HG03025 (cell line): ENCODE data around the gene ITGAL.
A peak's percentile ranks its signal among the peaks of the same experiment; 100 is the strongest.

Experiments used
- ATAC-seq: cut with Tn5 transposase; IDR thresholded peaks from one replicate; pipeline ENCODE4 v1.9.1; 2021; ENCODE audit warnings: mild to moderate bottlenecking, moderate library complexity; ENCODE audit not compliant: unreplicated experiment, low FRiP score

The ITGAL gene

GRCh38 chr16:30565526-30565925, 93.0 kb downstream of the ITGAL start:
- ATAC-seq, result no peak

GRCh38 chr16:30565984-30566383, 93.4 kb downstream of the ITGAL start:
- ATAC-seq, result no peak

GRCh38 chr16:30566531-30566930, 94.0 kb downstream of the ITGAL start:
- no peak for ATAC-seq

GRCh38 chr16:30567160-30567990, 94.8 kb downstream of the ITGAL start:
- no peak for ATAC-seq

GRCh38 chr16:30567991-30568638, 95.6 kb downstream of the ITGAL start:
- no peak for ATAC-seq

- ATAC-seq, result no peak
Observed at GRCh38 chr16:30569281-30569680, 96.7 kb downstream of the ITGAL start.

GRCh38 chr16:30569746-30570635, 97.4 kb downstream of the ITGAL start:
- no peak for ATAC-seq

- no peak for ATAC-seq
Observed at GRCh38 chr16:30570636-30571444, 98.3 kb downstream of the ITGAL start.

GRCh38 chr16:30571445-30572322, 99.1 kb downstream of the ITGAL start, which contains the start of gene ZNF688:
Gene ZNF688 (minus strand): TSS chr16:30571714. CDS start chr16:30571629, 85 bp downstream.
- peak; percentile 70 for ATAC-seq
